GM12878 (cell line): ENCODE measurements around the gene ERN1. TPM values are rescaled to one million over a fixed set of nuclear protein-coding genes. Genes with fewer than 3 reads are reported as not detected.
A peak's percentile ranks its signal among the peaks of the same experiment; 100 is the strongest.

Source experiments
- ATAC-seq: fragments of 200-7000 bp; cut with Tn5 transposase; 3 replicates; pipeline ENCODE4 v1.9.1; 2020; ENCODE audit warnings: mild to moderate bottlenecking, moderate library complexity
- BruUV-seq: library from RNA; stranded (reverse); fragments of 400-500 nt; replicated peaks from 2 replicates; lab custom pipeline; 2021; lab: Mats Ljungman, UMichigan
- CTCF ChIA-PET: fragments of 300-600 bp; sonication (Branson Sonifier 250); formaldehyde crosslinking; extraction: SDS; loops from one replicate; lab custom pipeline; 2021; ENCODE audit warnings: inconsistent platforms; lab: Yijun Ruan, JAX
- POLR2A ChIA-PET: fragments of 350-600 bp; formaldehyde crosslinking; extraction: SDS; loops from one replicate; lab custom pipeline; 2021; ENCODE audit warnings: inconsistent platforms; lab: Charles Lee
- RAD21 ChIA-PET: fragments of 300-600 bp; sonication (Branson Sonifier 250); formaldehyde crosslinking; loops from one replicate; lab custom pipeline; 2023; ENCODE audit warnings: antibody characterized with exemption; ENCODE audit not compliant: unreplicated experiment; lab: Charles Lee
- SMC1A ChIA-PET: fragments of 300-600 bp; sonication (Branson Sonifier 250); formaldehyde crosslinking; loops from one replicate; lab custom pipeline; 2023; ENCODE audit not compliant: unreplicated experiment, uncharacterized antibody; lab: Charles Lee
- DNase-seq: peaks from one replicate; pipeline ENCODE4 v3.0.0-alpha.2; 2011; ENCODE audit warnings: low read depth, low spot score
- FAIRE-seq: peaks from 3 replicates; lab custom pipeline; 2011; peaks lifted over from hg19 to GRCh38; lab: Jason Lieb, UNC
- H2AFZ ChIP-seq: 2 replicates; pipeline ENCODE4 v1.6.0; 2011; ENCODE audit warnings: low read depth, low read length, control low read depth; ENCODE audit not compliant: control insufficient read depth
- H3K27ac ChIP-seq: 2 replicates; pipeline ENCODE4 v1.5.1; 2011; ENCODE audit warnings: control low read depth; ENCODE audit not compliant: control insufficient read depth, insufficient read depth
- H3K27me3 ChIP-seq, 2 experiments: replicated peaks in 1 of 2; 2 replicates each; pipeline versions ENCODE4 v1.6.0 to v1.6.1; 2011; ENCODE audit warnings: low read length in 1 of 2; ENCODE audit not compliant: control insufficient read depth in 2 of 2, insufficient read depth in 2 of 2
- H3K36me3 ChIP-seq, 2 experiments: 2 replicates each; pipeline ENCODE4 v1.5.1; 2011; ENCODE audit warnings: low read length in 1 of 2; ENCODE audit not compliant: control insufficient read depth in 2 of 2, insufficient read depth in 2 of 2
- H3K4me1 ChIP-seq: 2 replicates; pipeline ENCODE4 v1.6.1; 2011; ENCODE audit warnings: mild to moderate bottlenecking, low read length, moderate library complexity, mixed read lengths; ENCODE audit not compliant: control insufficient read depth, insufficient read depth
- H3K4me2 ChIP-seq: 2 replicates; pipeline ENCODE4 v1.6.0; 2011; ENCODE audit warnings: control low read depth; ENCODE audit not compliant: control insufficient read depth, insufficient read depth
- H3K4me3 ChIP-seq: fragments of 200-600 bp; sonication (generic); 2 replicates; pipeline ENCODE4 v1.5.1; 2016
- H3K79me2 ChIP-seq: 2 replicates; pipeline ENCODE4 v1.6.0; 2011; ENCODE audit warnings: low read length; ENCODE audit not compliant: control insufficient read depth, insufficient read depth
- H3K9ac ChIP-seq: 2 replicates; pipeline ENCODE4 v1.8.0; 2011; ENCODE audit warnings: low read length, control low read depth, mixed read lengths; ENCODE audit not compliant: control insufficient read depth, insufficient read depth
- H3K9me3 ChIP-seq: replicated peaks from 3 replicates; pipeline ENCODE4 v1.5.1; 2011; ENCODE audit warnings: mild to moderate bottlenecking, low read length; ENCODE audit not compliant: control insufficient read depth, insufficient read depth
- H4K20me1 ChIP-seq: 2 replicates; pipeline ENCODE4 v1.6.0; 2011; ENCODE audit not compliant: control insufficient read depth, insufficient read depth
- BCLAF1 ChIP-seq: fragments of 450-650 bp; IDR thresholded peaks from 2 replicates; pipeline ENCODE4 v1.6.1; 2017; ENCODE audit warnings: antibody characterized with exemption, mild to moderate bottlenecking, moderate library complexity
- CBX5 ChIP-seq: sonication (generic); IDR thresholded peaks from 2 replicates; pipeline ENCODE4 v1.6.1; 2016; ENCODE audit warnings: low read depth, moderate library complexity, mild to moderate bottlenecking, inconsistent platforms
- CHD4 ChIP-seq: fragments of 200-600 bp; sonication (generic); IDR thresholded peaks from 2 replicates; pipeline ENCODE4 v1.6.1; 2016; ENCODE audit warnings: mild to moderate bottlenecking
- EED ChIP-seq: sonication (generic); IDR thresholded peaks from 2 replicates; pipeline ENCODE4 v1.6.1; 2016; ENCODE audit warnings: antibody characterized with exemption, low read depth
- EZH2 ChIP-seq: IDR thresholded peaks from 2 replicates; pipeline ENCODE4 v1.6.1; 2012; ENCODE audit warnings: low read depth, mild to moderate bottlenecking, control low read depth, inconsistent platforms, low read length, borderline replicate concordance; ENCODE audit not compliant: control insufficient read depth
- IKZF1 ChIP-seq: fragments of 450-650 bp; conservative IDR thresholded peaks from 2 replicates; pipeline ENCODE4 v1.6.1; 2017; ENCODE audit warnings: antibody characterized with exemption, mild to moderate bottlenecking
- MXI1 ChIP-seq: fragments of 150-350 bp; IDR thresholded peaks from 2 replicates; pipeline ENCODE4 v1.6.1; 2011; ENCODE audit warnings: low read depth, mild to moderate bottlenecking, inconsistent platforms, low read length, improper control_type of control experiment
- RELB ChIP-seq: fragments of 450-650 bp; IDR thresholded peaks from 2 replicates; pipeline ENCODE4 v1.6.1; 2017; ENCODE audit warnings: low read depth, mild to moderate bottlenecking, moderate library complexity
- TCF3 ChIP-seq: IDR thresholded peaks from 2 replicates; pipeline ENCODE4 v1.6.1; 2012; ENCODE audit warnings: low read depth, mild to moderate bottlenecking, low read length, borderline replicate concordance; ENCODE audit not compliant: insufficient read depth
- ZNF207 ChIP-seq: fragments of 450-650 bp; IDR thresholded peaks from 2 replicates; pipeline ENCODE4 v1.6.1; 2014; ENCODE audit warnings: antibody characterized with exemption, mild to moderate bottlenecking, borderline replicate concordance
- ZNF384 ChIP-seq: IDR thresholded peaks from 2 replicates; pipeline ENCODE4 v1.6.1; 2012; ENCODE audit warnings: low read depth, mild to moderate bottlenecking, low read length, improper control_type of control experiment, borderline replicate concordance
- ZNF687 ChIP-seq: fragments of 450-650 bp; IDR thresholded peaks from 2 replicates; pipeline ENCODE4 v1.6.1; 2017; ENCODE audit warnings: mild to moderate bottlenecking, moderate library complexity
- WGBS: methylation state at CpG from one replicate; pipeline ENCODE4 v1.1.6; 2016; ENCODE audit warnings: low lambda C conversion rate; ENCODE audit not compliant: insufficient replicate concordance, insufficient coverage; ENCODE audit errors: missing lambda C conversion rate; 5-methylcytosine and 5-hydroxymethylcytosine counted together
- in situ Hi-C: fragments of 300-500 bp; cut with MboI; formaldehyde crosslinking; loops from 9 replicates; pipeline ENCODE4 v1.14.3; 2018; ENCODE audit warnings: mixed read lengths
- intact Hi-C: fragments of 100-400 bp; cut with micrococcal nuclease; formaldehyde crosslinking; loops from one replicate; pipeline ENCODE4 v1.14.2; 2022; ENCODE audit not compliant: unreplicated experiment
- polyA plus RNA-seq, 11 experiments: library from polyadenylated mRNA; depleted of rRNA in 4 of 11; unstranded in 6 of 11; stranded (reverse) in 5 of 11; fragments of >200 nt; fragmentation: Nextera tagmentation in 4 of 11; fragmentation: Illumina TruSeq in 1 of 11; extraction: Ambion mirVana in 4 of 11; extraction: Trizol in 1 of 11; gene quantifications; 1 replicate in 1 of 11; 2 replicates in 10 of 11; pipeline versions ENCODE4 v1.2.1 to v1.2.3, GENCODE V29; 2011 to 2016; ENCODE audit warnings: inconsistent platforms in 2 of 11, missing spikeins in 2 of 11, low read depth in 1 of 11
- total RNA-seq, 4 experiments: library from RNA; depleted of rRNA in 3 of 4; stranded (reverse); fragments of >200 nt in 3 of 4; fragmentation: Illumina TruSeq in 1 of 4; extraction: Trizol in 1 of 4; gene quantifications; 2 replicates each; pipeline versions ENCODE4 v1.2.1 to v1.2.3, GENCODE V29; 2013 to 2021

Gene ERN1
- total and polyA plus RNA-seq, 10 of the 15 experiments (the other 5 are each of a cell fraction or from before 2014, with no cell fraction given), result 2.6 to 19.2 (median 7.6) TPM

- peak; percentile 55 for DNase-seq
- Histone ChIP-seq H2AFZ (no peak overlapping the region), H4K20me1 (no peaks in the 10 kb centered on the region), H3K9ac (0 out of 2 replicates have a peak overlapping the region, but pooled peaks have one; percentile 30), H3K4me2 (peak overlapping the region; percentile 40), H3K9me3 (no peaks in the 10 kb centered on the region), H3K27ac (peak overlapping the region; percentile 57), H3K27me3 (no peaks in the 10 kb centered on the region), H3K4me3 (no peak overlapping the region), H3K4me1 (peaks cover 39% of the 10 kb centered on the region), H3K36me3 (no peaks in the 10 kb centered on the region), H3K79me2 (peaks cover 9% of the 10 kb centered on the region)
- ChIA-PET SMC1A (interaction anchor here (0.7 to 2.7 kb wide), 12 partner anchors 10 to 75 kb away, joined by 3 to 13 read pairs (median 5); no protein-coding TSS in a partner anchor), CTCF (interaction anchor here (0.6 to 2.8 kb wide), 13 partner anchors 9 to 217 kb away, joined by 3 to 16 read pairs (median 4); no protein-coding TSS in a partner anchor), RAD21 (interaction anchor here (0.9 to 3.0 kb wide), 10 partner anchors 14 to 75 kb away, joined by 3 to 23 read pairs (median 4); no protein-coding TSS in a partner anchor), POLR2A (interaction anchor here (0.6 to 3.5 kb wide), 14 partner anchors 10 to 95 kb away, joined by 3 to 22 read pairs (median 4); partner anchors contain the start of gene ERN1)
- WGBS, result 67% methylated on average over 3 of the region's 5 CpGs
- in situ Hi-C loops (no loop called here), intact Hi-C loops (no loop called here)
- ATAC-seq, result peak; percentile 65
- no peak for FAIRE-seq
- BruUV-seq, result no TSS peak
- no peak for TF ChIP-seq BCLAF1
- TF ChIP-seq EZH2, result no peak
- TF ChIP-seq ZNF384, result no peak
- TF ChIP-seq IKZF1, result peak; percentile 84
- TF ChIP-seq CHD4, result no peak
- TF ChIP-seq RELB, result 0 out of 2 replicates have a peak, but pooled peaks have one; percentile 26
- no peak for TF ChIP-seq MXI1
- peak; percentile 58; the same call in 1 of the 2 replicates for TF ChIP-seq TCF3
- no peak for TF ChIP-seq ZNF687
- no peak for TF ChIP-seq ZNF207
- TF ChIP-seq EED, result peak; percentile 93
- no peak for TF ChIP-seq CBX5
Observed at GRCh38 chr17:64103391-64104364, 26.3 kb downstream of the ERN1 start.
